Eye (tissue), 1 donor: ENCODE data around the gene PTGER1.
"Not testable (repeated sequence)": the region's sequence is repeated elsewhere in the genome, so short reads cannot be mapped to it uniquely, and the experiment has no call there.

ENCODE experiments used
- DNase-seq: peaks from one replicate; pipeline ENCODE4 v3.0.0-alpha.2; 2015

Gene PTGER1

GRCh38 chr19:14473978-14474578 lies 1.1 kb downstream of the PTGER1 start:
- DNase-seq: peak; percentile 52

- DNase-seq: peak; percentile 56
These were observed 1.8 kb downstream of the PTGER1 start for GRCh38 chr19:14473073-14473977.

DNA sequence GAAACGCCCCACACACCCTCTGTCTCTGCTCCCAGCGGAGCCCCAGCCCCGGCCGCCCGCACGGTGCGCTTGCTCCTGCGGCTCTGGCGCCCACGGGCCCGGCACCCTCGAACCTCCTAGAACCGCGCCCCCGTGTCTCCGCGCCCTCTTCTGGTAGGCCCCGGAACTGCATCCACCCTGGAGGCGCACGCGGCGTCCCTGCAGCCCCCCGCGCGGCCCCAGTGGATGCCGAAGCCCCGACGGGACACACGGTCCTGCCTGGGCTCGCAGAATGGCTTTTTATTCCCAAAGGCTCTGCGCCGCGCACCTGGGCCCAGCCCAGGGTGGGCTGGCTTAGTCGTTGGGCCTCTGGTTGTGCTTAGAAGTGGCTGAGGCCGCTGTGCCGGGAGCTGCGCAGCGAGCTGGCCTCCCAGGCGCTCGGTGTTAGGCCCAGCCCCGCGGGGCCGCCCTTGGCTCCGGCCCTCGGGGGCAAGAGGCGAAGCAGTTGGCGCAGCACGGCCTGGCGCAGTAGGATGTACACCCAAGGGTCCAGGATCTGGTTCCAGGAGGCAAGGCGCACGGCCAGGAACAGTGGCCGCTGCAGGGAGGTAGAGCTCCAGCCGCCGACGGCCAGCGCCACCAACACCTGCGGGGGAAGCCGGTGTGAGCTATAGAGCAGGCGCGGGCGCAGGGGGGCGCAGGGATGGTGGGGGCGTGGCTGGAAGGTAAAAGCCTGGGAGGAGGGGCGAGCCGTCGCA lies 2.8 kb downstream of the PTGER1 start:
- DNase-seq: peak; percentile 90

- no peak for DNase-seq
These were observed 3.5 kb downstream of the PTGER1 start for GRCh38 chr19:14471436-14472187.

DNA sequence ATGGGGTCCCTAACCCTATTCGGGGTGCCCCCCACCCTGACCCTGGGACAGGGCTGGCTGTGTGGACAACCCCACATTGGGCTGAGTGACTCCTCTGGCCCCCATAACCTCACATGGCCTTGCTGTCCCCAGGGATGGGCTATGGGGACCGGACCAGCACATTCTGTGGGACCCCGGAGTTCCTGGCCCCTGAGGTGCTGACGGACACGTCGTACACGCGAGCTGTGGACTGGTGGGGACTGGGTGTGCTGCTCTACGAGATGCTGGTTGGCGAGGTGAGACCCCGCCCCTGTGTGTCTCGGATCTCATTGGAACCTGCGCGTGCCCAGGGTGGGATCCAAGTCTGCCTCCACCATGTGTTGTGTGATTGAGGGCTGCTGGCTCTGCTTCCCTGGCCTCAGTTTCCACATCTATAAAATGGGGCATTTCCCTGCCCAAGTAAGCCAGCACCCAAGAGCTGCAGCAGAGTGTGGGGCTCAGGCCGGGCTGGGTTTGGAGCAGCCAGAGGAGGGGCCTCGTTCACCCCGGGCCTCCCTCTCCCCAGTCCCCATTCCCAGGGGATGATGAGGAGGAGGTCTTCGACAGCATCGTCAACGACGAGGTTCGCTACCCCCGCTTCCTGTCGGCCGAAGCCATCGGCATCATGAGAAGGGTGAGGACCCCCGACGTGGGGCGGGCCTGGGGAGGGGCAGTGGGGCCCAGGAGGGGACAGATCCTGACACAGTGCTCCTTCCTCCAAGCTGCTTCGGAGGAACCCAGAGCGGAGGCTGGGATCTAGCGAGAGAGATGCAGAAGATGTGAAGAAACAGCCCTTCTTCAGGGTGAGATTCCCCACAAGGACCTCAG lies 4.9 kb downstream of the PTGER1 start:
- no peak for DNase-seq

DNA sequence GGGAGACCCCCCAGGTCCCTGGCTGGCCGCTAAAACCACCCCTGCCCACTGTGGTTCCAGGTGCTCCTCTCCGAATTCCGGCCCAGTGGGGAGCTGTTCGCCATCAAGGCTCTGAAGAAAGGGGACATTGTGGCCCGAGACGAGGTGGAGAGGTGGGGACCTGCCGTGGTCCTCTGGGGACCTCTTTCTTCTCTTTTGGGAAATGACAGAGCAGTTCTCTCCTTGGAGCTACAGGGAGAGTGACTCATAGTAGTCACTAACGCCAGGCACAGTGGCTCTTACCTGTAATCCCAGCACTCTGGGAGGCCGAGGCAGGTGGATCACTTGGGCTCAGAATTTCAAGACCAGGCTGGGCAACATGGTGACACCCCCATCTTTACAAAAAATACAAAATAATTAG lies 7.3 kb downstream of the PTGER1 start:
- no peak for DNase-seq

GRCh38 chr19:14467391-14467790 lies 7.8 kb downstream of the PTGER1 start:
- no peak for DNase-seq

GRCh38 chr19:14463747-14464146 lies 11.4 kb downstream of the PTGER1 start:
- DNase-seq: no peak

- not testable (repeated sequence) for DNase-seq
These were observed 12.8 kb downstream of the PTGER1 start for GRCh38 chr19:14462401-14462800.

DNA sequence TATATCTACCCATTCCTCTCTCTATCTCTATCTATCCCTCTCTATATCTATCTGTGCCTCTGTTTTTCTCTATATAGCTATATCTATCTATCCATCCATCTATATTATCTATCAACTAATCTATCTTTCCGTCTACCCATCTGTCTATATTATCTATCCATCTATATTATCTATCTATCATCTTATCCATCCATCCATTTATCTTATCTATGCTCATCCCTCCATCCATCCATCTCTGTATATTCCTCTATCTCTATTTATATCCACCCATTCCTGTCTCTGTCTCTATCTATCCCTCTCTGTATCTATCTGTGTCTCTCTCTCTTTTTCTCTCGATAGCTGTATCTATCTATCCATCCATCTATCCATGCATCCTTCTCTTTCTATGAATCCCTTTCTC lies 14.2 kb downstream of the PTGER1 start:
- no peak for DNase-seq

- DNase-seq: no peak
These were observed 15.5 kb downstream of the PTGER1 start for GRCh38 chr19:14459703-14460102.

- DNase-seq: not testable (repeated sequence)
These were observed 22.9 kb downstream of the PTGER1 start for GRCh38 chr19:14452303-14452702.

DNA sequence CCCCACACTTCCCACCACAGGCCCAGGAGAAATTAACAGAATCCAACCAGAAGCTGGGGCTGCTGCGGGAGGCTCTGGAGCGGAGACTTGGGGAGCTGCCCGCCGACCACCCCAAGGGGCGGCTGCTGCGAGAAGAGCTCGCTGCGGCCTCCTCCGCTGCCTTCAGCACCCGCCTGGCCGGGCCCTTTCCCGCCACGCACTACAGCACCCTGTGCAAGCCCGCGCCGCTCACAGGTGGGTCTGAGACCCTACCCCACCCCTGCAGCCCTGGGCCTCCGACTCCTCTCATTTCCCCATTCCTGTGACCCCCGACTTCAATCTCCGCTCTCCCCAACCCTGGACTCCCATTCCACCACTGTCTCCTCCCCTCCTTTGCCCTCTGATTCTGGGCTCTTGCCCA lies 24.3 kb downstream of the PTGER1 start:
- no peak for DNase-seq

DNA sequence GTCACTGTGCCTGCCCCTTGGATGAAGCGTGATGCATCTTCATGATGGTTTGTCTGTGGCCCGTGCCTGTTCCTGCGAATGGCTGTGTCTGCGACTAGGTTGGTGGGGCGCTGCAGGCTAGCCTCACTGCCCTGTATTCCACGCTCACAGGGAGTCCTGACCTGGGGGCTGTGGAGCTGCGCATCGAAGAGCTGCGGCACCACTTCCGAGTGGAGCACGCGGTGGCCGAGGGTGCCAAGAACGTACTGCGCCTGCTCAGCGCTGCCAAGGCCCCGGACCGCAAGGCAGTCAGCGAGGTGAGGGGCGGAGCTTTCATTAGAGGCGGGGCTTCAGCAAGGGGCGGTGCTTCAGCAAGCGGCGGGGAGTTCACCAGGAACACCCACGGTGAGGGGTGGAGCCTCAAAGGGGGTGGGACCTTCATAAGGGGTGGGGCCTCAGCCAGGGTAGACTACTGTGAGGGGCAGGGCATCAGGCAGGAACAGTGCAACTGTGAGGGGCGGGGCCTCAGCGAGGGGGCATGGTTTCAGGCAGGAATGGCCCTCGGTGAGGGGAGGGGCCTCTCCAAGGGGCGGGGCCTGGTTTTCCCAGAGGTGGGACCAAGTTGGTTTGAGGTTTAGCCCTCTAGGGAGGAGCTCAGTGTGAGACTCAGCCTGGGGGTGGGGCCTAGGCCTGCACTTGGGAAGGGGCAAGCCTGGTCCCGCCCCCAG lies 24.8 kb downstream of the PTGER1 start:
- DNase-seq: peak; percentile 16

- no peak for DNase-seq
These were observed 25.8 kb downstream of the PTGER1 start for GRCh38 chr19:14449321-14449720.

DNA sequence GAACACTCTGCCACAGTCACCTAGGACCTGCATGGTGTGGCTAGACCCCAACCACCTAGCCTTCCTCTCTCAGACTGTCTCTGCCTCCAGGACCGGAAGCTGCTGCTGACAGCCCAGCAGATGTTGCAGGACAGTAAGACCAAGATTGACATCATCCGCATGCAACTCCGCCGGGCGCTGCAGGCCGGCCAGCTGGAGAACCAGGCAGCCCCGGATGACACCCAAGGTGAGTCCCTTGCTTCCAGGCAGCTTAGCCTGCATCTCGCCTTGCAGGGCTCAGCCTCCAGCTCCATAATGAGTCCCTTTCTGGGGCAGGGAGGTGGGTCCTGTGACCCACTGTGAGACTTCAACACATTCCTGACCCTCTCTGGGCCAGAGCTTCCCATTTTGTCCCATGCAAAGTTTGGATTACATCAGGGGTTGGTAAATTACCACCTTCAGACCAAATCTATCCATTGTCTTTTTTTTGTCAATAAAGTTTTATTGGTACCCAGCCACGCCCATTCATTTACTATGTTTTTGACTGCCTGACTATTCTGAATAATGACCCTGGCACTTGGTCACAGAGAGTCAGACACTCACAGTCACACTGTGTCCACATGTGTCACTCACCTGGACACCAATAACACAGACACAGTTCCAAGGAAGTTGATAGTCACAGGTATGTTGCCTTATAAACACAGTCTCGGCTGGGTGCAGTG lies 28.7 kb downstream of the PTGER1 start:
- no peak for DNase-seq

DNA sequence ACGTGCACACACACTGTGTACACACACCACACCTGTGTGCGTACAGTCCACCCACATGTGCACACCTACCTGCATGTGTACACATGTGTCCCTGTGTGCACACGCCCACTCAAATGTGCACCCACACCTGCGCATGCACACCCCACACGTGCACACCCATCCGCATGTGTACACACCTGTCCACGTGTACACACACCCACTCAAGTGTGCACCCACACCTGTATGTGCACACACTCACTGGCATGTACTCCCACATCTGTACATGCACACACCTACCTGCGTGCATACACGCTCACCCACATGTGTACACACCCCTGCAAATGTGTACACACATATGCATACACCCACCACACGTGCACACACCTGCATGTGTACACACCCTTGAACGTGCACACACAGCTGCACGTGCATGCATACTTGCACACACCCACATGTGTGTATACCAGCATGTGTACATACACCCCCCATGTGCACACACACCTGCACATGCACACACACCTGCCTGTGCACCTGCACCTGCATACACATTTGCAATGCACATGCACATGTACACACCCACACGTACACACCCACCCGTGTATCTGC lies 31.4 kb downstream of the PTGER1 start:
- no peak for DNase-seq

GRCh38 chr19:14442891-14443631 lies 32.1 kb downstream of the PTGER1 start:
- no peak for DNase-seq
